ENCODE data around the gene CDH13. TPM values are rescaled to one million over a fixed set of nuclear protein-coding genes. Genes with fewer than 3 reads are reported as not detected.

CDH13 gene
- total and polyA plus RNA-seq, 10 of the 15 experiments (the other 5 are each of a cell fraction or from before 2014, with no cell fraction given), result under 0.01 to 0.05 TPM; not detected in 8

GRCh38 chr16:83743720-83744119, 1117.0 kb downstream of the CDH13 start:
- no peak for FAIRE-seq

More at GRCh38 chr16:83743720-83744119, 1117.0 kb downstream of the CDH13 start:
- H3K27ac ChIP-seq (ENCODE audit: control insufficient read depth, insufficient read depth), result no peak overlapping the region
- no peaks in the 10 kb centered on the region for H3K27me3 ChIP-seq (replicated peaks in 1 of 2; ENCODE audit: control insufficient read depth in 2 of 2, insufficient read depth in 2 of 2, low read length in 1 of 2)
- no TSS peak for BruUV-seq (replicated peaks)
- intact Hi-C loops (cut with micrococcal nuclease; ENCODE audit: unreplicated experiment) (no loop called here), in situ Hi-C loops (cut with MboI) (no loop called here)
- ChIA-PET POLR2A (no interaction called here), RAD21 (ENCODE audit: unreplicated experiment) (no interaction called here), SMC1A (ENCODE audit: uncharacterized antibody, unreplicated experiment) (interaction anchor here (0.6 kb wide), 1 partner anchor 15 kb away, joined by 3 read pairs; no protein-coding TSS in a partner anchor), CTCF (no interaction called here)
- H3K36me3 ChIP-seq (ENCODE audit: control insufficient read depth in 2 of 2, insufficient read depth in 2 of 2, low read length in 1 of 2), result no peaks in the 10 kb centered on the region
- H4K20me1 ChIP-seq (ENCODE audit: control insufficient read depth, insufficient read depth), result no peaks in the 10 kb centered on the region
- no peak overlapping the region for H2AFZ ChIP-seq (ENCODE audit: control insufficient read depth, low read depth, low read length)
- H3K4me3 ChIP-seq, result no peak overlapping the region
- H3K9ac ChIP-seq (ENCODE audit: control insufficient read depth, insufficient read depth, low read length), result no peak overlapping the region
- no peak for DNase-seq (ENCODE audit: low read depth, low spot score)
- no peaks in the 10 kb centered on the region for H3K79me2 ChIP-seq (ENCODE audit: control insufficient read depth, insufficient read depth, low read length)
- ATAC-seq, result no peak
- no peak overlapping the region for H3K4me2 ChIP-seq (ENCODE audit: control insufficient read depth, insufficient read depth)
- H3K4me1 ChIP-seq (ENCODE audit: control insufficient read depth, insufficient read depth, low read length), result no peaks in the 10 kb centered on the region
- WGBS (ENCODE audit: insufficient coverage, insufficient replicate concordance, low lambda C conversion rate, missing lambda C conversion rate), result 51% methylated on average over 6 of the region's 6 CpGs
- H3K9me3 ChIP-seq (replicated peaks; ENCODE audit: control insufficient read depth, insufficient read depth, low read length), result no peaks in the 10 kb centered on the region
- TF ChIP-seq IRF5 (IDR thresholded peaks at IDR 0.05; ENCODE audit: borderline replicate concordance) (no peak), ZBTB33 (IDR thresholded peaks at IDR 0.05) (no peak), SRF (IDR thresholded peaks at IDR 0.05; ENCODE audit: low read depth in 2 of 2, low read length in 2 of 2) (no peak), YBX1 (IDR thresholded peaks at IDR 0.05) (no peak), BCLAF1 (IDR thresholded peaks at IDR 0.05) (no peak), ZNF207 (IDR thresholded peaks at IDR 0.05; ENCODE audit: borderline replicate concordance) (no peak), FOXK2 (IDR thresholded peaks at IDR 0.05) (no peak), CTCF (IDR thresholded peaks at IDR 0.05 in 2 of 3, conservative IDR thresholded peaks at IDR 0.05 in 1 of 3; ENCODE audit: control insufficient read depth in 2 of 3, extremely low read depth in 1 of 3, insufficient read depth in 1 of 3, low read depth in 3 of 3, low read length in 3 of 3) (no peak), IRF4 (IDR thresholded peaks at IDR 0.05; ENCODE audit: low read depth, low read length) (no peak), BACH1 (IDR thresholded peaks at IDR 0.05; ENCODE audit: borderline replicate concordance) (no peak), PAX8 (IDR thresholded peaks at IDR 0.05) (no peak), REST (IDR thresholded peaks at IDR 0.05; ENCODE audit: low read depth, low read length) (no peak), CHD4 (IDR thresholded peaks at IDR 0.05) (no peak)
